GM04504 (cell line): ENCODE measurements around the gene PROP1.
"Not testable (repeated sequence)": the region's sequence is repeated elsewhere in the genome, so short reads cannot be mapped to it uniquely, and the experiment has no call there.

Source experiments
- DNase-seq: peaks from one replicate; pipeline ENCODE4 v3.0.0-alpha.2; 2012; ENCODE audit warnings: low read depth

The PROP1 gene

DNA sequence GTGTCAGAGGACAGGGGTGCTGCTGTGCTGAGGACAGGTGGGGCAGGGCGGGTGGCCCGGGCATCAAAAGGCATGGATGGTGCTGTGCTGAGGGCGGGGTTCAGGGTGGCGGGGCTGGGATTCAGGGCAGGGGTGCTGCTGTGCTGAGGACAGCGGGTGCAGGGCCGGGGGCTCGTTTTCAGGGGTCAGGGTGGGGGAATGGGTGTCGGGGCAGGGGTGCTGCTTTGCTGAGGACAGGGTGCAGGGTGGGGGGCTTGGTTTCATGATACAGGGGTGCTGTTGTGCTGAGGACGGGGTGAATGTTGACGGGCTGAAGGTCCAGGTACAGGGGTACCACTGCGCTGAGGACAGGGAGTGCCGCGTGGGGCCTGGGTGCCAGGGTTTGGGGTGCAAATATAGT lies 50.9 kb downstream of the PROP1 start:
- not testable (repeated sequence) for DNase-seq

DNA sequence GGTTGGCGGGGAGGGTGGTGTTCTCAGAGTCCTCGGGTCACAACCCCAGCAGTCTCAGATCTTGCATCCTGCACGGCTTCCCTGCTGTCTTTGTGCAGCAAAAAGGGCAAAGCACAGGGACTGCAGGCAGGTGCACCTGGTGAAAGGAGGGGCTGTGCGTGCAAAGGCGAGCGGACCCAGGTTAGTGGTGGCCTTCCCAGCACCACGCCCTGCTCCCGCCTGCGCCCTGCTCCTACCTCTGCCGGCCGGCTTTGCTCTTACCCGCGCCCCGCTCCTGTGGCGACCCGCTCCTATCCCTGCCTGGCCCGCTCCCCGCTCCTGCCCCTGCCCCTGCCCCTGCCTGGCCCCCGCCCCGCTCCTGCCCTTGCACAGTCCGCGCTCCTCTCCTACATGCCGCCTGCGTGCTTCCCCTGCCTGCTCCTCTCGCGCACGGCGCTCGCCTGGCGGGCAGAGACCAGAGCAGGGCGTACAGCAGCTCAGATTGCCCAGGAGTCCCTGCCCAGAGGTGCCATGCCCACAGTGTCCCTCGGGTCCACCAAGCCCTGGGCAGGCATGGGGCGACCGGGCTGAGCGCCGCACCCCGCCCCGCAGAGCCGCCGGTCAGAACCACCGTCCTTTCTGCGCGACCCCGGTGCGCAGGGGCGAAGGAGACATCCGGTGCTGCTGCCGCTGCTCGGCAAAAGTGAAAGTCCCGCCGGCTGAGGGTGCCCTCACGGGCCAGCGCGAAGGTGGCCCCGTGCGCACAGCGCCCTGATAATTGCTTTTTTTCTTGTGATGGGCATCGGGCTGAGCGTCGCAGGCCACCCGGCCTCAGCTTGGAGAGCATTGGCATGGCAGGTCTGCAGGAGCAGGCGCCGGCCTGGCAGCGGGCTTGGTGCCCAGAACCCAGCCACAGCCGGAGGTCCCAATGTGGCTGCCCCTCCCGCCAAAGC lies 52.0 kb downstream of the PROP1 start:
- DNase-seq, result not testable (repeated sequence)

GRCh38 chr5:177942896-177943295 lies 53.1 kb downstream of the PROP1 start:
- not testable (repeated sequence) for DNase-seq
